HG03354 (cell line): ENCODE data around the gene NPAS2.

Experiments used
- ATAC-seq: cut with Tn5 transposase; IDR thresholded peaks from one replicate; pipeline ENCODE4 v1.9.1; 2021; ENCODE audit warnings: mild to moderate bottlenecking; ENCODE audit not compliant: unreplicated experiment, poor library complexity, severe bottlenecking

NPAS2 gene

DNA sequence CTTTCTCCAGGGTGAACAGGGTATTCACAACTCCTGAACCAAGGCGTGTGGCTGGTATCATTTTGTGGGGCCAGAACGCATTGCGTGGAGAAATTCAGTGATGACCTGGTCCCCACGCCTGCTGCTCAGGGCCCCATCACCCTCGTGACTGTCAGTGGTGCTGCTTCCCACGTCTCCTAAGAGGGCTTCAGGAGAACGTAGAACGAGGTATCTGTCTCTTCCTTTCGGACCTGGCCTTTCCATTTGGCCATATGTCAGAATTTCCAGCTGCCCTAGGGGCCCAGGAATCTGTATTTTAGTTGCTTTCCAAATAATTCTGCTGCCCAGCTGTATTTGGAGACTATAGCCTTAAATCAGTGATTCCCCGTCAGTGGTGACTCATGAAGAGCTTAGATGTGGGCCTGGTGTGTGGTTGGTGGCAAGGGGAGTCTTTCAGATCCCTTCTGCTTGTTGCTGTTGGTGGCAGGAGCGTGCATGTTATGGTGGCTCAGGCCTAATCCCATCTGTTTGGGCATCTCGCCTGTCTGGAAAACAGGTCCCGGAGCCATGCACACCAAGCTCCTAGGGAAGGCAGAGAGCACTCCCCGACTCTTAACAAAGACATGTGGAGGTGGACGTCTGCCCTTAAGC is 56.4 kb downstream of the NPAS2 start:
- ATAC-seq: no peak

DNA sequence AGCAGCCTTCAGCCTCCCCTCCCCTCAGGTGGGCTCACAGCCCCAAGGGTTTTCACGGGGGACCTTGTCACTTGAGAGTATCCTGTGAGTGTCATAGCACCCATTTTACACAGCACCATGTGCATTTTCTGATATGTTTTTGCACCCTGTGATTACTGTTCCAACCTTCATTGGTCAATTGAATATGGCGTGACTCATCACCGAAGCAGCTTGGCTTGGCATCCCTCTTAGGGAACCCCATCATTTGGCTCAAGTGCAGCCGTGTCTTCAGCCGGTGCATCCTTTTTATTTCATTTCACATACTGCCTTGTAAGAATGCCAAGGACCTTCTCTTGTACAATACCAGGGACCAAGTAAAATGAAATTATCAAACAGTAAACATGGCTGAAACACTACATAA is 57.6 kb downstream of the NPAS2 start:
- ATAC-seq: no peak

DNA sequence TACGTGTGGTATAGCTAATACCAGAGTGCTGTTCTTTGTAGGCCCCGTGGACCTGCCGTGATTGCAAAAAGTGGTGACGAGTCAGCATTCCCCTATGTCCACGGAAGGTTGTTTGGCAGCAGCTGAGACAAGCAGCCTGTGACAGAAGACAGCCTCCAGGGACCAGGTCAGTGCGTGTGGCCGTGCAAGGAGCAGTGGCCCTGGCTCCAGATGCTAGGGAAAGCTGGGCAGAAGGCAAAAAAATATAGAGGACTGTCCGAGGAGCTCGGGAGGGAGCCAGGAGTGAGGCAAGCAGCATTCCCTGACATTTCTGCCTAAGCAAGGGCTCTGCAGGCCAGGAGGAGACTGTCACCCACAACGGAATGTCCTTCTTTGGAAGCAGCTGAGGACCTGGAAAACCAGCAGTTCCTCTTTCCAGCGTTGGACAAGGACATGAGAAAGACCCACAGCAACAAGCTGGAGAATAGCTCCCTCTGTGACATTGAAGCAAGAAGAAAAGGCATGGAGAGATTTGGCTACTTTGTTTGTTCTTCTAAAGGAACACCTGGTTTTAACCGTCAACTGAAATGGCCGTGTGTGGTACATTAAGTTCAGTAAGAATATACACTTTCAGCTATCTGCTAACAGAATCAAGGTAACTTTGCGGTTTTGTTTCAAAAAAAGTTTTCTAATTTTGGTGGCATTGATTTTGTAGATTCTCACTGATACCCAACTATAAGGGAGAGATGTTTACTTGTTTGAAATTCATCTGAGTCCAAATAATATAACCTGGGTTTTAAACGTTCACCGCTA is 58.3 kb downstream of the NPAS2 start:
- ATAC-seq: no peak

DNA sequence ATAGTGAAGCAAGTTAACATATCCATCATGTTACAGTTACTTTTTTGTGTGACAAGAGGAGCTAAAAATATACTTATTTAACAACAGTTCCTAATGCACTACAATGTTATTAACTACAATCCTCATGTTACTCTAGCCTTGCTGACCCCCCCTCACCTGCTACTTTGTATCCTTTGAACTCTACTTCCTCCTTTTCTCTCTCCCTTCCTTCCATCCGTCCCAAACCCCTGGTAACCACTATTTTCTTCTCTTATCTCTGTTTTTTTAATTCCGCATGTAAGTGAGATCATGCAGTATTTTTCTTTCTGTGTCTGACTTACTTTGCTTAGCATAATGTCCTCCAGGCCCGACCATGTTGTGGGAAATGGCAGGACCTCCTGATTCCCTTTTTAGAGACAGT is 59.4 kb downstream of the NPAS2 start:
- ATAC-seq: no peak

DNA sequence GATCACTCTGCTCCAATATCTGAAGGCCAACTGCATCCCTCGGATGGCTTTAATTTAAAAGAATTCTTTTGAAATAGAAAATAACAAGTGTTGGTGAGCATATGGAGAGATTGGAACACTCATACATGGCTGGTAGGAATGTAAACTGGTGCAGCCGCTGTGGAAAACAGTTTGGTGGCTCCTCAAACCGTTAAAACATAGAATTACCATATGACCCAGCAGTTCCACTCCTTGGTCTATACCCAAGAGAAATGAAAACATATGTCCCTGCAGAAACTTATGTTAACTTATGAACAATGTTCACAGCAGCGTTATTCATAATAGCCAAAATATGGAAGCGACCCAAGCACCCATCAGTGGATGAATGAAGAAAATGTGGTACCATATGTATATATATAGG is 60.1 kb downstream of the NPAS2 start:
- no peak for ATAC-seq

DNA sequence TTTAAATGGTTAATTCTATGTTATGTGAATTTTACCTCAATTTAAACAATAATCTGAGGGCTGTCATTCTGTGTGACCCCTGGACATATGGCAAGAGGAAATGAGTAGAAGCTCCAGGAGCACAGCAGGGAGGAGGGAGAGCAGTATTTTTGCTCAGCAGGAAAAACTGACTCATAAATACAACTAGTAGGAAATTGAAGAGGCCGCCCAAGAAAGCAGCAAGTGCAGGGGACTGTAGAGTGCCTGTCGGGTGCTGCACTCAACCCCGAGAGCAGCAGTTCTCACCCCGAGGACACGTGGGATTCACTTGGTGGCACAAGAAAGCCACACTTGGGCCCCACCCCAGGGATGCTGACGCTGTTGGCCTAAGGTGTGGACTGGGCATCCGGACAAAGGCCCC is 60.8 kb downstream of the NPAS2 start:
- ATAC-seq: no peak

DNA sequence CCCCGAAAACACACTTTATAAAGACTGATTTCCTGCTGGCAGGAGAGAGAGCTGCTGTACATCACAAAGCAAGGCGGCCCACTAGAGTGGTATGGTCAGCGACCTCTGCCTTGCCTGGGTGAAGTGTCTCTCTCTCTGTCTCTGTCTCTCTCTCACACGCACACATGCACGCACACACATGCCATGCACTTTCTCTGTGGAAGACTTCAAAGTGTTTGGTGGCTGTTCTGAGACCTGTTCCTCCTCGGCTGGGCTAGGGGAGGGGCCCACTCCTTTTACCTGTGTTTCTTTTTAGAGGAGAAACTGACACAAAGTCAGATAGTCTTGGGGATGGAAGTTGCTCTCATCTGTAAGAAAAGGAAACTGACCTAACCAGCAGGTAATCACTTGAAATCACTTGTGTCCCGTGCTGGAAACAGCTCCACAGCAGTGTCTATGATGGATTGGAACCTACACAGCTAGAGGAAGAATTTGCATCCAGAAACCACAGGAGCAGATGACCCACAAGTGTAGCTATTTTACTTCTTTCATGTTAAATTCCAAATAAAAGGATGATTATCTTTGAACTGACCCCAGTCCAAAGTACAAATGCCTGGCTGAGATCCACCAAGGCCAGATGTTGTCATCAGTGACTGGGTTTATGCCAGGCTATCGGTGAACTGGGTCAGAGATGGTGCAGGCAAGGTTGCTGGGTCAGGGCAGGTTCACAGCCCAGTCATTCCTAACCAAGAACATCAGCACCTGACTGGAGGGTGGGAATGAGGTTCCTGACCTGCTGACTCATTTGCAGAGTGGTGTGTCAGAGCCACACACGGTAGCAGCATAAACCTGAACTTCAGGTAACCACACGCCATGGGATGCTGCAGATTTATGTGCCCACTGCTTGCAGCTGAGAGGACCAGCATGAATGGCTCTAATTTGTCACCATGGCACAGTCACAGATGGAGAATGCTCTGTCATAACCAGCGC is 63.0 kb downstream of the NPAS2 start:
- ATAC-seq: no peak

DNA sequence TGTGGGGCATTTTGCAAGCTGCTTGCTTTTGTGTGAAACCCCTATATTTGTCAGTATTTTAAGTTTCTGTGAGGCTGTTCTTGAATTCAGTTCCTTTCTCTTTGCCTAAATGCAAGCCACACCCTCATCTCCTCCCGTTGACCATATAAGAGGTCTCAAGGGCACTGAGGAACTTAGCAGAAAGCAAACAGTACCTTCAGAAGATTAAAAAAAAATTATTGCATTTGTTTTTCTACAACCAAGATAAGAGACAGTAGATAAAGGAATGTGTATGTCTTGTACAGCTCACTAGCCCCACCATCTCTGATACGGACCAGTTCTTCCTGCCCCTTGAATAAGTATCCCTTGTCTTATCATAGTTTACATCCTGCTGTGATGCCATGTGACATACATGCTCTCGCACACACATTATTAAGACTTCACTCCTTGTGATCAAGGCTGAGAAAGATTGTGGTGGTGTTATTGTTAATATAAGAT is 64.2 kb downstream of the NPAS2 start:
- ATAC-seq: no peak

DNA sequence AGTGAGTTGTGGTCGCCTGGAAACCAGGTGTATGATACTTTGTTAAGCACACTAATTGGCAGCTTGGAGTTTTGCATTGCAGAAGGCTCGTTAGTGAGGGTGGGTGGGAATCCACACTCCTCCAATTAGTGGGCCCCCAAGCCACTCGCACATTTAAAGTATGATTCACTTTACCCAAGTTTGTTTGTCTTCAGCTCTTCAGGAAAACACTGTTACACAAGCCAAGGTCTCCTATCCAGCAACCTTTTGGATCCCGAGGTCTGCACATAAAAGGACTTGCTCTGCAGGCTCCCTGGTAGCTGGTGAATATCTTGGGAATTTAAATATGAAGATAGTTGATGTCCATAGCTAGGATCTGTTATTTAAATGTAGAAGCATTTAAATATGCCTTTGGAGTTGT is 66.1 kb downstream of the NPAS2 start:
- no peak for ATAC-seq

DNA sequence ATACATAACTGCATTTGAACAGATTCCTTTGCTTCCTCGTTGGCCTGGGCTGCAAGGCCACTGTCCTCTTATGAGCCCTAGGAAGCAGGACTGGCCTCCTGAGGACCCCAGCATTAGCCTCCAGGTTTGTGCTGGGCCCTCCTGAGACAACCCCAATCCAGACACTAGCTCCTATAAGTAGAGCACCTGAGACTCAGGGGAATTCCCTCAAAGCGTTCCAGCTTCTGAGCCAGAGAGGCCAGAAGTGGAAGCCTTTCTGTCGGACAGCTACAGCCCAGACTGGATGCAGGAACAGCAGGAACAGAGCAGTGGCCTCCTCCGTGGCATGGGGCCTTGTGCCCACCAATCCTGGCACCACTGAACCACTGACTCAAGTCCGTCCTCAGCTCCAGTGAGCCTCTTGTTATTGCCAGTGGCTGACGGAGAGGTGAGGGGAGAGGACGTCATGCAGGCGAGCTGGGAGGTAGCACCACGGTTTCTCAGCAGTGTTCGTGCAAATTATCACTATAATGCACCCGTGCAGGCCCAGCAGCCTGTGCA is 67.2 kb downstream of the NPAS2 start:
- no peak for ATAC-seq

DNA sequence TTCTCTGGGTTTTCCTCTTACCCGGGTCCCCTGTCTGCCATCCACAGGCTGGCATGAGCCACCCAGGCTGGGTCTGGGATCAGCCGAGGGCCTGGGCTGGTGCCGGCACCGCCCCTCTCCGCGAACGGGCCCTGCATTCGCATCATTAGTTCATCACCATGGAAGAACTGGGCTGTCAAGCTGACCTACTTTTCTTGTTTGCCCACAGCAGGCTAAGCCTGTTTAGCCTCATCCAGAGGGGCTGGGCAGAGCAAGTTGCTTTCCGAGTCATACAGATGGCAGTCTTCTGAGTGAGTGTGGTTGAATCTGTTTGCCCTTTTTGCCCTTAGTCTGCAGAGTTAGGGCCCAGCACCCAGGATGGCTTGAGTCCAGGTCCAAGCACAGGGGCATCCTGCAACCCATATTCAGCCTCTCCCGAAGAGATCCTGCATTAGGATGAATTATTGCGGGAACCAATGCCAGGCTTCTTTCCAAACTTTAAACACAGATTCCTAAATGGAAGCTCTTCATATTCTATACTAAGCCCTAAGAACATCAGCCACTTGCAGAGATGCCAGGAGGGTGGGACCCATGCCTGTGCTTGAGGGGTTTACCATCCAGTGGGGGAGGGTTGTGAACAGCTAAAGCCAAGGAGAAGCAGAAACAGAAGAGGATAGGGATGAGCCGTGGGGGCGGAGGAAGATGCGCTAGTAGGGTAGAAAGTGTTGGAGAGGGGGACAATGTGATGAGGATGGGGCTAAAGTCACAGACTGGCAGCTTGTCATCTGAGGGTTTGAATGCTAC is 68.0 kb downstream of the NPAS2 start:
- no peak for ATAC-seq

DNA sequence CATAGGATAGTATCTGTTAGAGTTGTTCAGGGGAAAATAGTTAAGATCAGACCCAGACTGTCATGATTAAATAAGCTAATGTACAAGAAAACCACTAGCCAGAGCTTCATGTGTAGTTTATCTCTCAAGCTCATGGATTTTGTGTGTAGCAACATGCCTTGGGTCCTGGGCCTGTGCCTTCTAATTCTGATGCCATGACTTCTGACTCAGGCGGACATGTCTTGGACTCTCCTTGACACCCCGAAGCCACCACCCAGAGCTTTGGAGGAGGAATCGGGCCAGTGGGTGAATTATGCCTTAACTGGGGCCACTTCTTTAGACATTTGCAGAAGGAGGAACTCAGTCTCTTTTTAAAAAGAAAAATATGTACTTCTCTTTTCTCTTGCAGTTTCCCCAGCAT is 68.7 kb downstream of the NPAS2 start:
- ATAC-seq: no peak

DNA sequence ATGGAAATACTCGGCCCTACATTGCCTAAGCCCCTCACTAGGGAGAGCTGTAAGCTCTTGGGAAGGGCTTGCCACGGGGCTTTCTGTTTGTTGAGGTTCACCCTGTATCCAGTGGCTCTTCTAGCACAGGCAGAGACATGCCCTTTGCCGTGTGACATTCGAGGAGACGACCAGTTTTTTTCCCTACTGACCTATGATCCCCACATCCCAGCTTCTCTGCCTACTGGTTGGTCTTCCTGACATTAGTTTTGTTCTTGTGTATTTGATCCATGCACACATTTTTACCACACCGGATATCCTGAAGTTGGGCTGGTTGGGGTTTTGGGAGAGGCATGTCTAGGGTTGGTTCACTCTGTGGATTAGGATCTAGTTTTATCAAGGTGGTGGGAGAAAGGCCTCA is 69.3 kb downstream of the NPAS2 start:
- ATAC-seq: no peak

DNA sequence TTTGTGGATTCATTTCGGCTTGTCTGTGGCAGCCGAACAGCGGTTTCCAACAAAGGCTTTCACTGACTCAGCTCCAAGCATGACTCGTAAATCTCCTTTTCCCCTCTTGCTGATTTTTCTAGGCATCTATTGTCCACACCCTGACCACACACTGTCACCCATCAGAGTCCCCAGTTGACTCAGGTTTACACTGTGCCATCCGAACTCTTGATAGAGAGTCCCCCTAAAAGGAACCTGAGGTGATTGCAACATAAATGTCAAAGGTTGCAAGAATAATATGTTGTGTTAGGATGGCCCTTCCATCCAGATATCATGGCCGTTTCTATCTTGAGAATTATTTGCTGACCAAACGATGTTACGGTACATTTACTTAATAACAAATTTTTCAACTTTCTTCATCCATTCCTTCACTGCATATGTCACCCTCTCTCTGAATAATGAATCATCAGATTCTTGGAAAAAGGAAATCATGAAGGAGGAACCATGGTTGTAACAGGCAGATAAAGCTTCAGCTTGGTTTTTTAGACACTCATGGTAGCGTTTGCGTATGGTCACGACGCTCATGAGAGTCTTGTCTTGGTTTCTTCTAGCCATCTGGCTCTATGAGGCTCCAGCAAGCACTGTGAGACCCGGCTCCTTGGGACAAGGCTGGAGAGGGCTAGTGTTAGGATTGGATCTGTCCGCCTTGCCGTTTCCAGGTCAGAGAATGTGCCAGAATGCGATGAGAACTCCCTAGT is 72.1 kb downstream of the NPAS2 start:
- ATAC-seq: no peak

DNA sequence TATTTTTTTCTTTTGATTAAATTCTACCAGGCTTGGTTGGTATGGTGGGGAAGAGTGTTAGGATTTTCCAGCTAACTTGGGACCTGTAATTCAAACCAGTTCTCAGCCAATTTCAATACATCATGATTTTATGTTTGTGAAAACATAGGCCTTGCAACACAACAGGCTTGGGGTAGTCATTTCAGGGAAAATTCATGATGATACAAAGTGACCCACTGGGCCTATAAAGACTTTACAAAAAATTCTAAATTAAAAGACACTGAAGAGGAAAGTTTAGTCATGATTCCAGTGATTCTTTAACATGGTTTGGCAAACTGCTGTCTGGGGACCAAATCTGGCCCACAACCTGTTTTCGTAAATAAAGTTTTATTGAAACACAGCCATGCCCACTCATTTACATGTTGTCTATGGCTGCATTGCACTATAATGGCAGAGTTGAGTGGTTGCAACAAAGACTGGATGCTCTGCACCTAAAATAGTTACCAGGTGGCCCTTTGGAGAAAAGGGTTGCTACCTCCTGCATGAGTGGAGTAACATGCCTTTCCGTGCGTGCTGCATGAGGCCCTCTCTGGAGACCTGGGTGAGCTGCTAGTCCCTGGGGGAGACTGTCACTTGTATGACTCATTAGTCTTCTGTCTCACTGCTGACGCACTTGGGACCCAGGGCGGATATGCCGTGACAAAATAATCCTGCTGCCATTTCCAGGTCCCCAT is 73.6 kb downstream of the NPAS2 start:
- ATAC-seq: no peak

DNA sequence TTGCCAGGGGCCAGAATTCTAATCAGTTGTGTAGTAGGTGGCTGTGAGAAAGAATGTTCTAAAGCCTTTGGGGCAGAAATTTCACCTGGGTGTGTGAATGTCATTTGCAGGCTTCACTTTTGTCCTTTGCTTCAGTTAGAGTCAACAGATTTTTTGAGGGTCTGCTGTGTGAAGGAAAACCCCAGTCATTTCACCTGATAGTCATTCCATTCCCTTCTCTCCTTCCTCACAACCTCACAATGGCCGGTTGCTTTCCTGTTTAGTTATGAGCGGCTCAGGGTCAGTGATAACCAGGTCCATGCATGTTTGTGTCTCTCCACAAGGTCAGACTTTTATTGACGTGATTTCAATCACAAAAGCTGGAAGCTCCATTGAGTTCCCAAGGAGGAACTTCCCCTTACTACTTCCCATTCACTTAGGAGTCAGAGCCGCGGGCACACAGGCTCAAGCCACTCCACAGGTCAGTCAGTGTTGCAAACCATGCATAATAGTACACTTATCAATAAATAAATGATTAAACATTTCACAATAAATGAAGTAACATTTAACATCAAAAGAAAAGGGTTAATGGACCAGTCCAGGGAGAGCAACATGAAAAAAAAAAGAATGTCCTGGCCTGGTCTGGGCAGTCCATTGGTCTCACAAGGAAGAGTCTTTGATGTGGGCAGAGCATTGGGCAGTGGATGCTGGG is 74.3 kb downstream of the NPAS2 start:
- ATAC-seq: no peak

DNA sequence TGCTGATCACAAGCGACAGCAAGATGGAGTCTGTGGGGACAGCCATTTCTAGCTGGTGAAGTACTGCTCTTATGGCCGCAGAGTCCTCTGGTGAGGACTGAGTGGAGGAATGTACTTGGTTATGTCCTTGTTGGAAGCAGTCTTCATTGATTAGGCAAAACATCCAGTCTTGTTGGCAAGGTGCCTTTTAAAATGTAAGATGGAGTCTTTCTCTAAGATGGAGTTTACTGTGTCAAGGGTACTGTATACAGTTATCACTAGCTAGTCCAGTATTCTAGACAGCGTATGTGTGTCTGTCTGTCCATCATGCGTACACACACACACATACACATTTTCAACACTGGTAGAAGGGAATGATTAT is 74.8 kb downstream of the NPAS2 start:
- no peak for ATAC-seq

DNA sequence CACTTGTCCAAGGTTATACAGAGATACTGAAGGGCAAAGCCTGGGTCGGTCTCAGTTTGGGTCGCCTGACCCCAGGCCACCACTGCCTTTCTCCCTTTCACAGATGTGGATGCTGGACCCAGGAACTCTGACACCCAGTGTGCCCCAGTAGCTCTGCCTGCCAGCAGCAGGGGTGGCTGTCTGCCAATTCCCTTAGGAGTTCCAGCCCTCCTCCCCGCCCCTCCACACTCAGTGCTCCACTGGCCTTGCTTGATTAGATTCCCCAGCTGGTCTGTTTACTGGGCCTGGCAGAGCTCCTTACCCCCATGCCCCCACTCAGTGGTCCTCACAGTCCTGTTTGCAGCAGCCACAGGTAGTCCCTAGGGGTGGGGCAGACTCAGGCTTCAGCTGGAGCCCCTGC is 75.5 kb downstream of the NPAS2 start:
- no peak for ATAC-seq
